GM18858 (cell line): ENCODE results near the gene CHCHD10.

ENCODE experiments used
- ATAC-seq: cut with Tn5 transposase; IDR thresholded peaks from one replicate; pipeline ENCODE4 v1.9.1; 2021; ENCODE audit not compliant: unreplicated experiment

Gene CHCHD10

DNA sequence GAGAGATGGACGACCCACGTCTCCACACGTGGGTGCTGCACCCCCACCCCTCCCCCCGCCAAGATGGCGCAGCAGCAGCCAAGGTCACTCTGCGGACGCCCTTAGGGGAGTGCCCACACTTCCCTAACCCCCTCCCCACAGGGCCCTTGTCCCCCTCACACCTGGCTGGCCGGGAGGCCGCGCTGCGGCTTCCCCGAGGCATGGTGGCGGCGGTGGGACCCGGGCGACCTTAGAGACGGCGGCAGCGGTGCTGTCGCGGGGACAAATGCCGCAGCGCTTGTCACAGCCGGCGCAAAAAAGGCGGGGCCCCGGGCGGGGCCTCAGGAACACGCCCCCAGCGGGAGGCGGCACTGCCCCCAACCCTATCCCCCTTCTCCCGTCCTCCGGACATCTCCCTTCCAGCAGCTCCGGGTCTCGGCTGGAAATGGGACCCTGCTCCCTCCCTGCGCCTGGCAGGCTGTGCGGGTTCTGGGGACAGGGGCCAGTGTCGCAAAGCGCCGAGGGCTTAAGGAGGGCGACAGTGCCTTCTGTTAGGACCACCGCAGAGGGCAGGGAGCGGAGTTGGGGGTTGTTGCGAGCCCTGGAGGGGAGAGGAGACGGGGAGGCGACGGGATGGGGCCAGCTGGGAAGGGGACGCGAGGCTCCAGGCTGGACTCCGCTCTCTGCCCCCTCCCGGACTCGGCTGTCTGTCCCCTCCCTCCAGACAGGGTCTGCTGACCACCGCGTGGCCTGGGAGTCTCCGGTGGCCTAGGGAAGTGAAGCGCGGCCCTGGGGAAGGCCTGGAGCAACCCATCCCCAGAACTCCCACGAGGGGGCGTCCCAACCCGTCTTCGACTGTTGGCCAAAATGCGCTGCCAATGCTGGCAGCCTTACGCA, at the start of gene CHCHD10:
TSS of gene CHCHD10 (minus strand) at position 300 of the 876 bp plus-strand sequence. CDS start at position 202, 98 bp downstream.
- ATAC-seq = no peak

DNA sequence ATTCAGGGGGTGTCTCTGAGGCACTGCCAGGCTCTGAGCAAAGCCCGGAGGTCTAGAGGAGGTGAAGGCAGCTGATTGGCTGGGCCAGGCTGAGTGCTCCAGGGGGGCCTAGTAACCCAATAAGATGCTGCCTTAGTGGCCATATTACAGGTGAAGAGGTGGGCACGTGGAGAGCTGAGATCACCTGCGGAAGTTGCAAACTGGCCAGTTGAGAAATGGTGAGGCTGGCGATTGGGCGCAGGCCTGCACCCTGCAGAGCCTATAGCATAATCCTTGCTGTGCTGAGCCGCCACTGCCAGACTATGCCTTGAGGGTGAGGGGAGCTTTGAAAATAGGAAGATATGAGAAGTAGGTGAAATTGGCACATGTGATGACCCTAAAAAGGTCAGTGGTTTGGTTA, 49.4 kb upstream of the CHCHD10 start:
- no peak for ATAC-seq

DNA sequence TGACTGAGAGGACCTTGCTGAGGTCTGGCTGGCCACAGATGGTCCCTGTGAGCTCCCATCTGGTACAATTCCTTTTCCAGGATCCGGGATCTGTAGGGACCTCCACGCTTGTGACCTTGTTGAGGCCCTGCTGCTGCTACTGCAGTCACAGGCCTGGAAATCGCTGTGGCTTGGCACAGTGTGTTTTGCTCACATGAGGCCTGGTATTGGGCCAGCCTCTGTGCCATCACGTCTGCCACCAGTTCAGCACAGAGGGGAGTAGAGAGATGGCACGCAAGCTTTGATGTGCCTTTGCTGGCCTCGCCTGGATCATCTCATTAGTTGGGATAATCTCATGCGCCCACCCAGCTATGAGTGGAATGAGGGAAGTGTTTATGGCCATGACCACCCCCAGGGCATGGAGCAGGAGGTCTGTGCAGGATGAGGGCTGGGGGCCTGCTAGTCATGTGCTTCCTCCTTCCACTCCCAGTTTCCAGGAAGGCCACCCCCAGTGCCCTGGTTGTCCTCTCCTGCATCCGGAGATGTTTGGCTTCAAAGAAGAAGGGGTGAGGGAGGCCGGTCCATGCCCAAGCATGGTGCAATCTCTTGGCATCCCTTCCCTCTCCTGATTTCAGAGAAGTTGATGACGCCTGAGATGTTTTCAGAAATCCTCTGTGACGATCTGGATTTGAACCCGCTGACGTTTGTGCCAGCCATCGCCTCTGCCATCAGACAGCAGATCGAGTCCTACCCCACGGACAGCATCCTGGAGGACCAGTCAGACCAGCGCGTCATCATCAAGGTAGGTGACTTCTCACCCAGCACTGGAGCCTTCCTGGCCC, 48.6 kb upstream of the CHCHD10 start:
- ATAC-seq = no peak

DNA sequence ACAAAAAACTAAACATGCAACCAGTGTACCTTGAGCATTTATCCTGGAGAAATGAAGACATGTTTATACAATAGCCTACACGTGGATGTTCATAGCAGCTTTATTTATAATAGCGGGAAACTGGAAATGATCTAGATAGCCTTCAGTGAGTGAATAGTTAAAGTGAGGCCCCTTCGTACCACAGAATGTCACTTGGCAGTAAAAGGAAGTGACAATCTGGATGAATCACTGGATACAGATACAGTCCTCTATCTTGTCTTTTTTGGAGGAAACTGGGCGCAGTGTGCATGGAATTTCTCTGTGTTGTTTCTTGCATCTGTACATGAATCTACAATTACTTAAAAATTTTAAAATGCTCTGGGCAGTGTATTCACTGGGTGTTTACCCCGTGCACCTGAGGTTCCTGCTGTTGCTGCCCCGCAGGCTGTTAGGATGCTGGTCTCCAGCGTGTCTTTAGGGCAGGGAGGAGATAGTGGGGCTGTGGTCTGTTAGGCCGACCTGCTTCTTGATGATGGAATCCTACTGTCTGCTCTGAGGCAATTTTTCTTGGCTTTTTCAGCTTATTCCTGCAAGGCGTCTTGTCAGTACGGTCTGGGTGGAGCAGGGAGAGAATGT, 47.9 kb upstream of the CHCHD10 start:
- no peak for ATAC-seq

DNA sequence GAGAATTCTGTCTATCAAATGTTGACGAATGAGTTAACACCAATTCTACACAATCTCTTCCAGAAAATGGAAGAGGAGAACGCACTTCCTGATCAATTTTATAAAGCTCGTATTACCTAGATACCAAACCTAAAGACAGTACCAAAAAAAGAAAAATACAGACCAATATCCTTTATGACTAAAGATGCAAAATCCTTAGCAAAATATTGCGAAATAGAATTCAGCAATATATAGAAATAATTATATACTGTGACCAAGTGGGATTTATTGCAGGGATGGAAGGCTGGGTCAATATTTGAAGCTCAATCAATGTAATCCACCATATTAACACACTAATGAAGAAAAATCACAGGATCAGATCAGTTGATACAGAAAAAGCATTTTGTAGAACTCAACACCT, 44.6 kb upstream of the CHCHD10 start:
- ATAC-seq = no peak

DNA sequence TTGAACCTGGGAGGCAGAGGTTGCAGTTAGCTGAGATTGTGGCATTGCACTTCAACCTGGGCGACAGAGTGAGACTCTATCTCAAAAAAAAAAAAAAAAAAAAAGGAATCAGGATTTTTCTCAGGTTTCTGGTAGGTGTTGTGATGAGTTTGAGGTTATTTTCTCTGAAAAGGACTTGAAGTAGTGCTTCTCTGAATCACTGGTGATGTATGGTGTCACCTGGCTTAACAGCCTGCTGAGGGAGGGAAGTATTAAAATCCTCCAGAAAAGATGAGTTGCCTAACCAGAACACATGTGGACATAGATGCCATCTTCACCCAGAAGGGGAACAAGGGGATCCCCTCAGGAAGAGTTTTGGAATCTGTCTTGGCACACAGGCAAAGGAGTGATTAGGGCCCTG, 39.1 kb upstream of the CHCHD10 start:
- ATAC-seq = no peak

DNA sequence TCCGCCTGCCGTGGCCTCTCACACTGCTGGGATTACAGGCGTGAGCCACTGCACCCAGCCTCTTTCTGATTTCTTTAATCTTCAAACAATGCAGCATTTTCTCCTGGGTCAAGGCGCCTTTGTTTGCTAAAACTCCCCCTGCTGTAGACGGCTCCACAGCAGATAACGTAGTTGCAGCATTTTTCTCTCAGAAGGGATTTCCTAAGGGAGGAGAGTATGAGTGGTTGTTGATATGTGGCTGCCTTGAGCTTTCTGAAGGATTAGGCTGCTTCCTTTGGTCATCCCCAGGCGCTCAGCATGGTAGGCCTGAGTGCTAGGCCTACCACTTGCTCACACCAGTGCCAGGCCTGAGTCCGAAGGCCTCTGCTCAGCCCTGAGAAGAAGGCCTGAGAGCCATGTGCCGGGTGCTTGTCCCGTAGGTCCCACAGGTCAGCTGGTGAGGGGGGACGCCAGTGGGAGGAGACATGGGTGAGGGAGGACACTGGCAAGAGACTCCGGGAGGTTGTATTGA, 37.1 kb upstream of the CHCHD10 start:
- ATAC-seq = no peak

DNA sequence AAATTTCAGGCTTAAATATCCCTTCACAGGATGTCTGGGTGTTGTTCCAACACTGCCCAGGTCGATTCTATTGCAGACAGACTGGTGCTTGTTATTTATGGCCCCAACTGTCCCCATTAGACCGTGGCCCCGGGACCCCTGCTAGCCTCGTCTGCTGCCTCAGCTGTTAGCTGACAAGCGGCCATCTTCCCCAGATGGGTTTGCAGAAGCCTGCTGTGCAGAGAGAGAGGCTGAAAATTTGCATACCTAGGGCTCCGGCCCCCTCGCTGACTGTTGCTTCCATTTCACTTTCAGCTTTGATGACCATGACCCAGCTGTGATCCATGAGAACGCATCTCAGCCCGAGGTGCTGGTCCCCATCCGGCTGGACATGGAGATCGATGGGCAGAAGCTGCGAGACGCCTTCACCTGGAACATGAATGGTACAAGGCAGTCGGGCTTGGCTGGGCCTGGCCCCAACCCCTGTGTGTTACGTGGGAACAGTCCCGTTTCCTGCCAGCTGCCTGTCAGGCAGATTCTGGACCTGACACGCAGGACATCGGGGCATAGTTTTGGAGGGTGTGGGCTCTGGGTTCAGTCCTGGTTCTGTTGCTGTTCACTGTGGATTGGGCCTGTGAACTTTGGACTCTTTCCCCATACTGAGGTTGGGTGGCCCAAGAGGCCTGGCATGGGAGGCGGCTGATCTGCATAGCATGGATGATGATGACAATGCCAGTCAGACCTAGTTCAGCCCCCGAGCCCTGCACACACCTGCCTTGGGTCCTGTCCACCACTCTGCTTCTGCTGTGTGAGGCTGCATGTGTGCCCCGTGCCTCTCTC, 35.4 kb upstream of the CHCHD10 start:
- ATAC-seq = no peak

DNA sequence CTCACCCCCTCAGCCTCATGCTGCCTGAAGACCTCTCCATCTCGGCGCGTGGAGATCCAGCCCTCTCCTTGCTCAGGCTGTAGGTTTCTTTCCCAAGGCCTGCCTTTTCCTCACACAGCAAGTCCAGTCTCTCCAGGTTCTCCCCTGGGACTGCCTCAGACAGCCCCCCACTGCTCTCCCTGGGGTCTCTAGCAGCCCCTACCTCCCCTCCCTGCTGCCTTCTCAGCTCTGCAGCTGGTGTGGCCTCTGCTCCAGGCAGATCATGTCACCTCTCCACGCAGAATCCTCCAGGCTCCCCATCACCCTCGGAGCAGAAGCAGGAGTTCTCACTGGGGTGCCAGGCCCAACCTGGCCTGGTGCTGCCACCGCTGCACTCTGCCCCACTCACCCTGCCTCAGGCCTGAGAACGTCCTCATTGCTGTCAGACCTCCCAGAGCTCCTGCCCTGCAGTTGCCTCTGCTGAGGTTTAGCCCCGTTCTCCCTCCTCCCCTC, 34.2 kb upstream of the CHCHD10 start:
- no peak for ATAC-seq

DNA sequence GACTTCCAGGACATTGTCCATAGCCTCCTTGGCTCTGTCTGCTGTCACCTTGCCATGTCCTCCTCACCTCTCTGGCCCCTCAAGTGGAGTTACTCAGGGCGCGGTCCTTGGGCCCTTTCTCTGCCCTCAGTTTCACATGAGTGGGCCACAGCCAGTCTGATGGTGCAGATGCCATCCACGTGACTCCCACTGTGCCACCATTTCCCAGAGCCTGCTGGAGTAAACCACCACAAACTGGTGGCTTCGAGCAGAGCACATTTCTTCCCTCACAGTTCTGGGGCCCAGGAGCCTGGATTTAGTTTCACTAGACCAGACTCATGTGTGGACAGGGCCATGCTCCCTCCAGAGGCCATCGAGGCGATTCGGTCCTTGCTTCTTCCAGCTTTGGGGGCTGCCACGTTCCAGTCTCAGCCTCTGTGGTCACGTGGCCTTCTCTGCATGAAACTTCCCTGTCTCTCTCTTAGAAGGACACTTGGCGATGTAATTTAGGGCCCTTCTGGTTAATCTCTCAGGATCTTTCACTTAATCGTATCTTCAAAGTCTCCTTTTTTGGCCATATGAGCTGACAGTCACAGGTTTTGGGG, 33.6 kb upstream of the CHCHD10 start:
- ATAC-seq = no peak

DNA sequence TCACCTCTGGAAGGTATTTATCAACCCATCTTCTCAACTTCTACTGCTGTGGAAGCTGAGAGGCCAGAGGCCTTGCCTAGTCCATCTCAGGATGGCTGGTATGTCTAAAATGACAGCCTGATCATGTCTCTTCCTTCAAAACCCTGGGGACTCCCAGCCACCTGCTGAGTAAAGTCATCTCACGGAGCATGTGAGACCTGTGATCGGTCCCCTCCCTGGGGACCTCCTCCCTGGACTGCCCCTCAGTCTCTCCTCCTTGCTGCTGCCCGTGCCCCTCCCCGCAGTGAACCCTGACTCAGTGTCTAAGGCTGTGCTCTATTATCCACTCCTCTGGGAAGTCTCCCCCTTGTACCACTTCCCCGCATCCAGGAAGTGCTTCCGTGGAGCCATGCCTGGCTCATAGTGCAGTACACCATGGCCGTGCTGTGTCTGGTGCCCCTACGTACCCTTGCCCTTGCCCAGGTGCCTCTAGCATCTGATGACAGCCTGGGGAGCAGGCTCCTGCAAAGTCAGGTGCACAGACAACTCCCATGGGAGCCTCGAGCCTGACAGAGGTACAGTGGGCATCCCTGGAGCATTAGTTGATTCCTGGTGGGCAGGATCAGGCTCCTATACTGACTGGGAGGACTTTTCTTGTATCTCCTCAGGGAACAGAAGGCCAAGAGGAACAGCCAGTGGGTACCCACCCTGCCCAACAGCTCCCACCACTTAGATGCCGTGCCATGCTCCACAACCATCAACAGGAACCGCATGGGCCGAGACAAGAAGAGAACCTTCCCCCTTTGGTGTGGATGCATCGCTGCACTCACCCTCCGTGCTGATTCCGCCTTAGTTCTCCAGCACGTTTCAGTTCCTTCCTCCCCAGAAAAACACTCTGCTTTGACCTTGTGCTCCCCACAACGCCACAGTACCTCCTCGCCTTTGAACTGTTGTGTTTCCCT, 32.8 kb upstream of the CHCHD10 start:
- ATAC-seq = no peak

DNA sequence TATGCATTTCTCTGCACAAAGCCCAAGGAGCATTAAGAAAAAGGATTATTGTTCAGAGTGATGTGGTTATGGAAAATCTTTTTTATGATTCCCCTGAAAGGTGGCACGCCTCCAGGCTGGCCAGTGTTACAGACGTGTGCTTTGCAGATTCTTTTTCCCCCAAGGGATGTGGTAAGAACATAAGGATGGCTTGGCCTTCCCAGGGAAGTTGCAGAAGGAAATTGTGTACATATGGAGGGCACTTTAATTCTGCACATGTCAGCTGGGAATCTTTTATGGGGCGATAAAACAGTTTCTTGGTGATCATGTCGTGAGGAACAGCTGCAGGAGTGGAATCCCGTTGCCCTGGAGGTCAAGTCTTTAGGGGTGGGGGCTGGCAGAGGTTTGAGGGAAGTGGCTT, 28.7 kb upstream of the CHCHD10 start:
- no peak for ATAC-seq

DNA sequence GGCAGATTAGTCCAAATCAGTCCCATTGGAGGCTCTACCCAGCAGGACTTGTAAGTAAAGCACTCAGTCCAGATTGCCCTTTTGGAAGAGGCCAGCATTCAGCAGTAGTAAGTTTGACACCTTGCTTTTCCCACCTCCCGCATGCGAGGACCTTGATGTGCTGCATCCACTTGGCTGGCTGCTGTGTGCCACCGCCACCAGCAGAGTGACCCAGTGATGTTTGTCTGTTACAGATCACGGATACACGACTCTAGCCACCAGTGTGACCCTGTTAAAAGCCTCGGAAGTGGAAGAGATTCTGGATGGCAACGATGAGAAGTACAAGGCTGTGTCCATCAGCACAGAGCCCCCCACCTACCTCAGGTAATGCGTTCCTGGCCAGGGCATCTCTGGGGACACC, 25.6 kb upstream of the CHCHD10 start:
- no peak for ATAC-seq

DNA sequence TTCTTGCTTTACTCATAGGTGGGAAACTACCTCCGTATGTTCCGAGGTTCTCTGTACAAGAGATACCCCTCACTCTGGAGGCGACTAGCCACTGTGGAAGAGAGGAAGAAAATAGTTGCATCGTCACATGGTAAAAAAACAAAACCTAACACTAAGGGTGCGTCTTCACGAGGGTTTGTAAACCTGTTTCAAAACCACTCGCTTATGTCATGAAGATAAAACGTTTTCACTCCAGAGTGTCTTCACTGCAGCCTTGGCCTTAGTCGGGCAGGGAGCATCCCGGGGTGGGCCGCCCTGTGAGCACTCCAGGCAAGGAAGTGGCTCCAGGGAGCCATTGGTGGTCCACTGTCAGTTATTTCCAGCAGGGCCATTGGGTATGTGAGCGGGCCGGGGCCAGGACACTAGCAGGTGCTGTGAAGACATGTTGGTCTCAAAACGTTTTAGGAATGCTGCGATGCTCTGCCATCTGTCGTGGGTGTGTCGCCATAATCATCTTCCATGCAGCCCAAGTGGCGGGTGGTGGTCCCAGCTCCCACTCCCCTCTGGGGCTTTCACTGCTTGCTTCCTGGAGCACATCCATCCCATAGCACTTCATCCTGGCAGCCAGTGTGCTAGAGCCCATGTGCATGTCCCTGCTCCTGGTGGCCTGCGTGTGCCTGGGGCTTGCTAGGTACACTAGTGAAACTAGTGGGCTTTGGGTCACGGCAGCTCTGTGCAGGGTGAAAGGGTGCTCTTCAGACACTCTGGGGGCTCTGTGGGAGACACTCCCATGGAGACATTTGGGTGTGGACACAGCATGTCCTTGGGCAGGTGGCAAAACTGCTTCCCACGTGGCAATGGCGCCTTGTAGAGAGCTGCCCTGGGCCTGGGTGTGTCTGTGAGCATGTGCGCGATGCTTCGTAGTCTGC, 24.2 kb upstream of the CHCHD10 start:
- ATAC-seq = no peak

DNA sequence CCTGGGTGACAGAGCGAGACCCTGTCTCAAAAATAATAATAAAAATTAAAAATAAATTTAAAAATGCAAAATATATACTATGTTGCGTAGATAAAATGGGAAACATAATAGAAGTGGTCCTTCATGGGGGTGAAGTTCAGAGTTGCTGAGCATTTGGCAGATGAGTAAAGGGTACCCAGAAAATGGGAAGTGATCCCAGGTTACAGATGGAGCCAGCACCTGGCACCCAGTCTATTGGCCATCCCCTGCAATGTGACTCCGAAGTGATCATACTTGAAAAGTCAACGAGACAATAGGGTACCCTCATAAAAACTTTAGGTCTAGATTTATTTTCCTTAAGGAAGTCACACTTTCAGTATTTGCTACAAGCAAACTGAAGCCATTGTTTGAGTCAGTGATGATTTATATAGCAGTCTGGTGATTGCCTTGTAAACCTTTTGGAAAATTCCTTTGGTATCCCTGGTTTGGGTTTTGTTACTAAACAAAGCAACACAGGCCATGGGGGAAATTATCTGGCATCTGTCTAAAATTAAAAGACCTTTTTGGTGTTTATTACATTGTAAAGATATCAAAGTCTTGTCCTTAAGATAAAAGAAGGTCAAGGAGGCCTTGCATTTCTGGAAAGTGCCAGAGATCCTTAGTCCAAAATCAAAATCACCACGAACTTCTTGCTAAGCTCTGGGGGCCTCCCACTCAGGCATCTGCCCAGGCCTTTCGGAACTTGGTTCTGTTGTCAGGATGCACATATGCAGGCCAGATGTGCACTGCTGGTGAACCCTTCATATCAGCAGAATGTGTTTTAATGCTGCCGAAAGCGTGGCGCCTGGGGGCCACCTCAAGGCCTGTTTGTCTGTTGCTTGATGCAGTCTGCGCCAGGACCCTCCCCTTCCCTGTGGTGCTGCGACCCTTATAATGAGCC, 23.3 kb upstream of the CHCHD10 start:
- ATAC-seq = no peak

DNA sequence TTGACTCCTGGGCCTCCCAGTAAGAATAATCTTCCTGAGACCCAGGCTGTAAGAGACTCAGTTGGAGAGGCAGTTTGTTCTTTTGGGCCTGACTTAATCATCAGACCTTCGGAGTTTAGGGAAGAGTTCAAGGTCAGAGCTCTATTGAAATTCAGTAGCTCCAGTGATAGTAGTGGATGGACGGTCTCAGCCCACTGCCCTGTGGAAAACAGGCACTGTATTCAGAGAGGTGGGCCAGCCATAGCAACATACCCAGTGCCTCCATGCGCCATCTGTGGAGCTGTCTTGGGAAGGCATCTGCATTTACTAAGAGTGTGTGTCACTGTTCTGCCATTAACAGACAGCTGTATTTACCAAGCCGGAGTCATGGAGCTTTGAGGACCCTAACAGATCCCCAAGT, 21.9 kb upstream of the CHCHD10 start:
- ATAC-seq = no peak

DNA sequence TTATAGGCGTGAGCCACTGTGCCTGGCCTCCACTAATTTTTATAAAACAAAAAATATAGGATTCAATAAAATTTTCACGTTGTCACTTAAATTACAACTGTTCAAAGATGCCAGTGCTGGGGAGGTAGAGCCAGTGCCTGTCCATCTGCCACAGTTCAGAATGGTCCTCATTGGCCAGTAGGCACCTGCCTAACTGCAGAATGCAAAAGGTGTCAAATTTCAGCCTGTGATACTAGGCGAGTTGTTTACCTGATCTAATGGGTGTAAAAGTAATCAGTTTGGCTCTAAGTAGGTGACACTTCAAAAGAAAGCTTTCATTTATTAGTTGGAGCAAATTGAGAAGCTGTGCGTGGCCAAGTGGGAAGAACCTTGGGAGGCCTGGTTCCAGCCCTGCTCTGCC, 21.3 kb upstream of the CHCHD10 start:
- ATAC-seq = no peak
